Measurements from ENCODE around the gene PLPP4.

PLPP4 gene

DNA sequence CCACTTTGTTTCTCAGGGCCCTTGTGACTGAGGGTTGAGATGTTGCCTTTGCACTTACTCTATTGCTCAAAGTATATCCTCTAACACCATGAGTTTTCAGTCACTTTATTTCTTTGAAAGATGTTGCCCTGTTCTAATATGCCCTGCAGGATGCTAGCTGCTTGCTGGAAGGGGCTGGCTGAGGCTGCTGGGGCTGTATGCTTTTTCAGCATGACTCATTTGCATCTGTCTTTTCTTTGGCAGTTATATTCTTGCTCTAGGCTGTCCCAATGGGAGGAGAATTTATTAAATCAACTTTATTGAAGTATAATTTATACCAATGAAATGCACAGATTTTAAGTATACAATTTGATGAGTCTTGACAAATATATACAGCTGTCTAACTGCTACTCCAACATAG is 157.7 kb downstream of the PLPP4 start:
- no peak for DNase-seq

DNA sequence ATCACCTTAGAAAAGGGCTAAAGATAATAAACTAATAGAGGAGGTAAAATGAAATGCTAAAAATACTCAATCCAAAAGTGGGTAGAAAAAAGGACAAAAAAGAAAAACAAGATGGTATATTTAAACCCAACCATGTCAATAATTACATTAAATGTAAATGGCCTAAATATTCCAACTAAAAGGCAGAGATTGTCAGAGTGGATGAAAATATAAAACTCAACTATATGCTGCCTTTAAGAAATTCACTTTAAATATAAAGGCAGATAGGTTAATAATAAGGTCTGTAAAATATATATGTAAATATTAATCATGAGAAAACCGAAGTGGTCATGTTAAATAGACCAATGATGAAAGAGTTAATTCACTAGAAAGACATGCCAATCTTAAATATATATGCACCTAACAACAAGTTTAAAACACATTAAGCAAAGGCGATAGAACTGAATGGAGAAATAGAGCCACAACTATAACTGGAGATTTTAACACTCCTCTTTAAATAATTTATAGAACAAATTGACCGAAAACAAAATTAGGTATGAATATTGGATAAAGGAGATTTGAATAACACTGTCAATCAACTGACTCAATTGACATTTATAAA is 159.4 kb downstream of the PLPP4 start:
- no peak for DNase-seq

DNA sequence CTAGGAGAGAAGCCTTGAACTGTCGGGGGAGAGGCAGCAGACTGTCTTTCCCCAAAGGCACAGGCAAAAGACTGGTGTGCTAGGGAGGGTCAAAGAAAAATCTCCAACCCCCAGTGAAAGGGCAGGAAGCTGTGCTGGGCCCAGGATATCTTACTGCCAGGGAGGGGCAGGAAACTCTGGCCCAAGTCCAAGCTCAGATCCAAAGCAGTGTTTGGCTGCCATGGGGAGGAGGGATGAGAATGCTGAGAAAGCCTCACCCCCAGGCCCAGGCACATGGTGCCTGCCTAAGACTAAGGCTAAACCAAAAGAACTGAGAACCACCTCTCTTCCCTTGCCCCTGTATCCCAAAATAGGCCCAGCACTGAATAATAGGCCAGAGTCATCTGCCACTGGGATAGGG is 171.2 kb downstream of the PLPP4 start:
- DNase-seq: no peak

- no peak for DNase-seq
Observed at GRCh38 chr10:120630266-120630665, 173.2 kb downstream of the PLPP4 start.

DNA sequence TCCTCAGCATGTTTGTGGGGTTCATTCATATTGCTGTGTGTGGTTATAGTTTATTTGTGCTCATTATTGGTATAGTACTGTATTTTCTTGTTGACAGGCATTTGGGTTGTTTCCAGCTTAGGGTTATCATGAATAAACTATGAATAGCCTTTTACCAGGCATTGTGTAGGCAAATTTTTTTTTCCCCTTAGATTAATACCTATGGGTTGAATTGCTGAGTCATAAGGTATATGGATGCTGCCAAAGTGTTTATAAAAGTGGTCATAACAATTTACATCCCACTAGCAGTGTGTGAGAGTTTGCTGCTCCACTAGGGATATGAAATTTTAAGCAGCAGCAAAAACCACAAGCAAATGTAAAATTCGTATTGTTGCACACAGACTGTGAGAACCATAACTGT is 175.0 kb downstream of the PLPP4 start:
- no peak for DNase-seq

GRCh38 chr10:120632942-120633341 is 175.9 kb downstream of the PLPP4 start:
- no peak for DNase-seq

DNA sequence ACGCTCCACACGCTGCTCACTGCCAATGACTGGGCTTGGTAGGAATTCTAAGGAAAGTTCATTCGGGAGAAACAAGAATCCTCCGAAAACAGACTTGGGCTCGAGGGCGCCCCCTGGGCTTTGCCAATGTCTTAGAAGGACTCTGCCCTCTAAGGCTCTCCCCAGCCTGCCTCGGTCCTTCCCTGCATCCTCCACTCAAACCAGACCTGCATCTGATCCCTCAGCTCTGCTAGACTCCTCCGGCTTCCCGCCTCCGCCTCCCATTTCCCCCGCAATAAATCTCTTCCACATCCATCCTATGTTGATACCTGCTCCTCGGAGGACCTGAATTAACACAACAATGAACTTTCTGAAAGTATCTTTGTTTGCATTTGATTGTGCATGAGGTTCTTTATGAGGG is 177.6 kb downstream of the PLPP4 start:
- DNase-seq: no peak
